ENCODE data around the gene RAG1.
A peak's percentile ranks its signal among the peaks of the same experiment; 100 is the strongest.

RAG1 gene

GRCh38 chr11:36557991-36558390 is 9.8 kb upstream of the RAG1 start:
- no peak for DNase-seq (ENCODE audit: low read depth)
- no peak overlapping the region for H3K4me3 ChIP-seq (ENCODE audit: low read depth, low read length)
- TF ChIP-seq CTCF (IDR thresholded peaks at IDR 0.05; ENCODE audit: low read depth, low read length, missing control alignments): no peak

GRCh38 chr11:36558571-36559413 is 9.0 kb upstream of the RAG1 start:
- no peak overlapping the region for H3K4me3 ChIP-seq (ENCODE audit: low read depth, low read length)
- no peak for TF ChIP-seq CTCF (IDR thresholded peaks at IDR 0.05; ENCODE audit: low read depth, low read length, missing control alignments)

GRCh38 chr11:36564376-36565030 is 3.3 kb upstream of the RAG1 start:
- no peak overlapping the region for H3K4me3 ChIP-seq (ENCODE audit: low read depth, low read length)
- TF ChIP-seq CTCF (IDR thresholded peaks at IDR 0.05; ENCODE audit: low read depth, low read length, missing control alignments): peak; percentile 57

More at GRCh38 chr11:36558571-36559413, 9.0 kb upstream of the RAG1 start:
- DNase-seq (ENCODE audit: low read depth): no peak

GRCh38 chr11:36565031-36565610 is 2.7 kb upstream of the RAG1 start:
- no peak overlapping the region for H3K4me3 ChIP-seq (ENCODE audit: low read depth, low read length)
- DNase-seq (ENCODE audit: low read depth): no peak

More at GRCh38 chr11:36564376-36565030, 3.3 kb upstream of the RAG1 start:
- no peak for DNase-seq (ENCODE audit: low read depth)

GRCh38 chr11:36566407-36567053 is 1.3 kb upstream of the RAG1 start:
- H3K4me3 ChIP-seq (ENCODE audit: low read depth, low read length): no peak overlapping the region
- no peak for DNase-seq (ENCODE audit: low read depth)
- TF ChIP-seq CTCF (IDR thresholded peaks at IDR 0.05; ENCODE audit: low read depth, low read length, missing control alignments): no peak

More at GRCh38 chr11:36565031-36565610, 2.7 kb upstream of the RAG1 start:
- no peak for TF ChIP-seq CTCF (IDR thresholded peaks at IDR 0.05; ENCODE audit: low read depth, low read length, missing control alignments)

GRCh38 chr11:36569095-36569494 is 1.3 kb downstream of the RAG1 start:
- no peak overlapping the region for H3K4me3 ChIP-seq (ENCODE audit: low read depth, low read length)
- DNase-seq (ENCODE audit: low read depth): no peak
- TF ChIP-seq CTCF (IDR thresholded peaks at IDR 0.05; ENCODE audit: low read depth, low read length, missing control alignments): no peak

Data from GM12864 (cell line).